ENCODE data around the gene CENPN.

The CENPN gene, protein sequence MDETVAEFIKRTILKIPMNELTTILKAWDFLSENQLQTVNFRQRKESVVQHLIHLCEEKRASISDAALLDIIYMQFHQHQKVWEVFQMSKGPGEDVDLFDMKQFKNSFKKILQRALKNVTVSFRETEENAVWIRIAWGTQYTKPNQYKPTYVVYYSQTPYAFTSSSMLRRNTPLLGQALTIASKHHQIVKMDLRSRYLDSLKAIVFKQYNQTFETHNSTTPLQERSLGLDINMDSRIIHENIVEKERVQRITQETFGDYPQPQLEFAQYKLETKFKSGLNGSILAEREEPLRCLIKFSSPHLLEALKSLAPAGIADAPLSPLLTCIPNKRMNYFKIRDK

DNA sequence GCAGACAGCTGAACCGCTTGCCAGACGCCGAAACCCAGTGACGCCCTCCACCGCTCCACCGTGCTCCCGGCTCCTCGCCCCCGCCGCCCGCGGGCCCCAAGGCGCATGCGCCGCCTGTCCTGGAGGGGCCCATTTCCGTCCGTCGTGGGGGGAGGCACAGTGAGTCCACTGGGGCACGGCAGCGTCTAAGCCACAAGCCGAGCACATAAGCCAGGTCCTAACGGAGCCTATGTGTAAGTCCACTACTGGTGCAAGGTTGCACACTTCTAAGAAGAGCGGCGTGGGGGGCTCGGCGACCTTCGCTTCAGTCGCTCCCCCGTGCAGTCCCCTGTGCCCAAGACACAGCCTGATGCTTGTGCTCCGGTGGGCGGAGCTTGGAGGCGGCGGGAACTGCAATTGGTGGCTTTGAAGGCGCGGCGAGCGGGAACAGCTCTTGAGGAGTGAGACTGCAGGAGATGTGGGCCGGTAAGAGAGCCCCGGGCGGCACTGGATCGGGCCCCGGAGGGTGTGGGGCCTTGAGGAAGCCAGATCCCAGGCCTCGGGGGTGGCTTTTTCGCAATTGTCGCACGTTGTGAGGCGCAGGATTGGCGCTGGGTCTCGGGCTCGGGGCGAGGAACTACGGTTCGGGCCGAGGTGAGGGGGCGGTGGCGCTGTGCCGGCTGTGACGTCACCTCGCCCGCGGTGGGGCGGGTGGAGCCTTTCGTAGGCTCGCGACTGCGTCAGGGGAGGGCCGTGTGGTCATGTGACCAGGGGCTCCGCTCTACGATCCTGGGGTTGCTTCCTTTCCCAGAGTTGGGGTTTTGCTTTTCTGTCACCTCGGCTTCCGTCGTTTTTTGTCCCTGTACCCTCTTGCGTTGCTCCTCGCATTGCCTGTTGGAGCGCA is at the start of gene CENPN, which contains the start of gene CMC2:
Gene CENPN (plus strand): TSS at position 402 of the 883 bp plus-strand sequence. CDS start 4,726 bp downstream, outside the sequence.
Gene CMC2 (minus strand): TSS at position 73 of the 883 bp plus-strand sequence. CDS start 9,491 bp downstream, outside the sequence.
- DNase-seq, result peak; percentile 95

DNA sequence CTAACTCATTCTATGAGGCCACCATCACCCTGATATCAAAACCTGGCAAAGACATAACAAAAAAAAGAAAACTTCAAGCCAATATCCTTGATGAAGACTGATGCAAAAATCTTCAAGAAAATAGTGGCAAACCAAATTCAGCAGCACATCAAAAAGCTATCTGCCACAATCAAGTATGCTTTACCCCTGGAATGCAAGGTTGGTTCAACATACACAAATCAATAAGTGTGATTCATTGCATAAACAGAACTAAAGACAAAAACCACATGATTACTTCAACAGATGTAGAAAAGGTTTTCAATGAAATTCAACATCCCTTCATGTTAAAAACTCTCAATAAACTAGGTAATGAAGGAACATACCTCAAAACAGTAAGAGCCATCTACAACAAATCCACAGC is 48.7 kb upstream of the CENPN start:
- no peak for DNase-seq

DNA sequence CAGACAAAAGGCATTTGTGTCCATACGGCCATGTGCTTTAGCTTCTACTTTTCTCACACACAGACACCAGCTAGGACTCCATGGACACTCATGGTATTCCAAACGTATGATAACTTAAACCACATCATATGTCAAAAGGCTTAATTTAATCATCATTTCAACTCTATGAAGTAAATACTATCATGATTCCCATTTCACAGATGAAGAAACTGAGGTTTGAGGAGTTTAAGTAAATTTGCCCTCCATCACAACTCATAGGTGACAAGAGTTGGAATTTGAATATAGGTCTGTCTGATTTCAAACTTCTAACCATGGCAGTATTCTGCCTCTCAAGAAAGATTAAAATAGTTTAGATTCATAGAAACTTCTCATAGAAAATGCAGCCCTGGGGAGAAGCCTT is 44.1 kb upstream of the CENPN start:
- no peak for DNase-seq

DNA sequence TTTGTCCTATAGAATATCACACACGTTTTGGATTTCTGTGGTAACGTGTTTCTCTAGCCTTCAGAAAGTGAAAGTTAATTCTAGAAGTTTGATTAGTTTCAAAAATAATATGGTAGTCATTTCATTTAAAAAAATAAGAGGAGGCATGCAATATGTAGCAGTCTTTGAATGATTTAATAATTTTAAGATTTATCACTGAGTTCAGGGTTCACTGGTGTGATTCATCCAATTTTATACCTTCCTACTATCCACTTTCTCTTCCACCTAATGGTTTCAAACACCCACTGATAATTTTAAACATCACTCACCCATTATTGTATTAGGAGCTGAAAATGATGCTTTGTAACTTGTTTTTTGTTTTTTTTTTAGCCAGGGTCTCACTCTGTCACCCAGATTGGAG is 42.7 kb upstream of the CENPN start:
- no peak for DNase-seq

DNA sequence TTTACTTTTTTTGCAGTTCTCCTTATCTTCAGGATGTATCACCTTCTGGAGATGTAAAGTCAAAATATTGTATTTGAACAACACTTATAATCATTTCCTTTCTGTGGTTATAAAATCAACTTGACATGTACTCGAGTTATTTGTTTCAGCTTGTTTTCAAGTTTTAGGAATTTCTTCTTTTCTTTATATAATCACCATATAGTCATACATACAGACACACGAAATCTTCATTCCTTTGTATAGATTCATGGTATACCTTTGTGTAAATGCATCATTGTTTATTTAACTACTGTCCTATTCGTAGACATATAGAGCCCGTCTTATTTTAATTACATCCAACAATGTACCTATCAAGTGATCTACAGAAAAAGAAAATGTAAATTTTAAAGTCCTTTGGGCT is 40.4 kb upstream of the CENPN start:
- DNase-seq, result no peak

DNA sequence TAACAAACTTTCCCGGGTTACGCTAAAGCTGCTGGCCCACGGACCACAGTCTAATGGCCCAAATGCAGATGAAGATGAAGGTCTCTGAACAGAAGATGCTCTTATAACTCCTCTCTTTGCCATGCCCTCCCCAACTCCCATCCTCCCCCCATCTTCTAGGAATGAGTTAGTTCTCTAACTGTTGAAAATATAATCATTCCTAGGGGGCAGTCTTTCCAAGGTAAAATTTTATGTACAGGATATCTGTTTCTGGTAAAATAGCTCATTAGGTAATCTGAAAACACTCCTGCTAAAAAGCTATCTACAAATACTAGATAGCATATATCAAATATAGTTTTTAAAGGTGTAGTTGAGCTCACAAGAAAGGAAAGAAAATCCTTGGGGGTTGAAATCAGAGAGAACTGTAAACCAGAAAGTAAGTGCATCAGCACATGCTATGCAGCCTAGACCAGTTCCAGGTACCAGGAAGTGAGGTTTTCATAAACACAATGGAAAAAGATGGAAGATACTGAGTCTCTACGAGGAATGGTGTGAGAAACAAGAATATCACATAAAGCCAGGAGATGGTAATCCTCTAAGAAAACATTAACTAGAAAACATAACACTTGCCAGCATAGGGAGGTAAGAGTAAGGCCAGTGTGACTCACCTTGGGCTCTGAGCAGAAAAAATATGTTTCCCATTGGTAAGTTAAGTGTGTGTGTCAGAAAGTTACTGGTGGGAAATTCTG is 38.5 kb upstream of the CENPN start:
- no peak for DNase-seq

DNA sequence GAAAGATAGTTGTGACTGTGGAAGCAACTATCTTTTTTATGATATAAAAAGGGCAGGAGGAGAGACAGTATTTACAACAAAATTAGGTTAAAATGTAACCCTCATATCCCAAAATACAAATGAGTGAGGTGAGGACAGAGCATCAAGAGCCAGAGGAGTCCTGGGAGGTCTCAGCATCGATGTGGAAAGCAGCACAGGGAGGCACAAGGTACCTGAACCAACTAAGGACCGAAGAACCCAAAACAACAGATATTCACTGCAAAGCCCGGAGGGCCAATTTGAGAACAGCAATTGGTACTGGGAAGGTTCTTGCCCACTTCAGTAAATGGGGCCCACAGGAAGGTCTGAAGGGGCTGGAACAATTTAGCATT is 37.9 kb upstream of the CENPN start:
- DNase-seq, result no peak

DNA sequence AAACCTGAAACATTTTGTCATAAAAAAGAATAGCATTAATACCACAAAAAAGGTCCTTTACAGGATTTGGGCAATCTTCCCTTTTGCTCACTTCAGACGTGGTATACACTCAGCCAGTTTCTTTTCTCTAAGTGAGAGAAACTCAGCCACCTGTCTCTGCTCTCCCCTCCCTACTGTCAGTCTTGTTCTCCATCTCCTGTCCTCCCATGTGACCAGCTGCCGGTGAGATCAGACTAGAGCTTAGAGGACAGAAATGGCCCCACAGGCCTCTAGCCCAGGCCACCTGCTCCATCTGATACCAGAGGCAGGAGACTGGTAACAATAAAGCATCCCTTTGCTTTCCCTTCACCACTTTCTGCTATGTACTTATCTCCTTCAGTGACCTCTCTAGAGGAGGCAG is 35.2 kb upstream of the CENPN start:
- DNase-seq, result no peak

DNA sequence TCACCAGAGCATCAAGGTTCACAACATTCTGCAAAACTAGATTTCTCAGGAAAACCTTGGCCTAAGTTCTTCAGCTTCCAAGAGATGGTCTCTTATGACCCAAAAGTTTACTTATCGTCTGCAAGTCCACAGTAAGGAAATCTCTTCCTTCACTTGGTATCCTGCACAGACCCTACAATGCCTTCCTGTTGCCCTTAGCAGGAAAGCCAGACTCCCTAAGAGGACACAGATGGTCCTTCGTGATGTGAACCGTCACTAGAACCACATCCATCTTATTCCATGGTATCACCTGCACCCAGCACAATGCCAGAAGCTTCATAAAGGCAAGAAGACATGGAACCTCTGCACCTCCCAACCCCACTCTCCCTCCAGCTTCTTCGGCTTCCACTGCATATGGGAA is 34.4 kb upstream of the CENPN start:
- no peak for DNase-seq

DNA sequence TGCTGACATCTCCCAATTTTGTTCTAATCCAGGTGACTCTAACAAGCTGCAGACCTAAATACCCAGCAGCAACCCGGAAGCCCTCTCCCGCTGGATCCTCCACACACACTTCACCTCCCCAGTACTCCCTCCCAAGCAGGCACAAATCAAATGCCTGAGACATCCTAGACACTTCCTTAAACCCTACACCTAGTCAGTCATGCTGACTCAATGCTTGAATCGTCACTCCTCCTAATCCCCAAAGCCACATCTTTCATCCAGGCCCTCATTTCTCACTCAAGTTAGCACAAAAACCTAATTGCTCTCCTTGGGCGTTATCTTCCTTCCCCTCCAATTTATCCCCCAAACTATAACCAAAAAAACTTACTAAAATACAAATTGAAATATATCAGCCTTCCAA is 33.0 kb upstream of the CENPN start:
- DNase-seq, result no peak

DNA sequence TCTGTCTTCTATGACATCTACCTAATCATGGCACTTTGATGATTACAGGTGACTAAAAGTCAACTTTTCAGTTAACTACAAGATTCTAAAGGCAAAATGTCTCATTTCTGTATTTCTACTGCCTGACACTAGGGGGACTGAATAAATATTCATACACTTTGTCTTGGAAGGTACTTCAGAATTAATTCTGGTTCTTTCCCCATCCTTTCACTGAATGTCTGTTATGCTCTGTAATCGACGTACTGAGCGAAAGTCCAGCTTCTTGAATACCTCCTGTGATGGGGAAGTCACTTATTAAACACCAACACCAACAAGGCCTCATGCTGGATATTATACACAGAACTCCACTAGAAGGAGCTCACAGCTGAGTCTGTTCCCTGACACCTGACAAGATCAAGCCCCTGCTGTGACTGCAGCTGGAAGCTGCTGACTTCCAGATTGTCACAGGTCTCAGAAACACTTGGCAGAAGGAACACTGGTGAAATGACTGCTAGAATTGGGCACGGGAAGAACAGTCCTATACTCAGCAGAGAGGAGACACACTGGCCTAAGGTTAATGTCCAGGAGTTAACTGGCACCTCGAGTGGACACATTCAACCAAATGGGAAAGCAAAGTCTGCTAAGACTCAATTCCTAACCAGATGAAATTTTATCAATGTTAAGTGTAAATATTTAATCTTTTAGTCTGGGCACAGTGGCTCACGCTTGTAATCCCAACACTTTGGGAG is 32.2 kb upstream of the CENPN start:
- DNase-seq, result no peak

DNA sequence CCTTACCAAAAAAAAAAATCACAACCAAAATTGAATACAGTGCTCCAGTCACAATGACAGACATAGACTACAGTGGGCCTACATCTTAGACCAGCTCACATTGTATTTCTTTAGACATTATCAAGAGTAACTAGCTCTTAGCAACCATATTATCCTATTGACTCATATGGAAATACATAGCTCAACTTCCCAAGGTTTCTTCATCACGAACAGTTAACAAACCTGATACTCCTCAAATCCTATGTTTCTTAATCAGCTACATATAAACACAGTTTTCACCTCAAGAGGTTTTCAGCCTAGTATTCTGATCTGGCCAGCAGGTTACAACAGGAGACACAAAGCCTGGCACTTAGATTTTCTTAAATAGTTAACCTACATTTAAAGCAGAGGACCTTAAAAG is 30.1 kb upstream of the CENPN start:
- DNase-seq, result no peak

DNA sequence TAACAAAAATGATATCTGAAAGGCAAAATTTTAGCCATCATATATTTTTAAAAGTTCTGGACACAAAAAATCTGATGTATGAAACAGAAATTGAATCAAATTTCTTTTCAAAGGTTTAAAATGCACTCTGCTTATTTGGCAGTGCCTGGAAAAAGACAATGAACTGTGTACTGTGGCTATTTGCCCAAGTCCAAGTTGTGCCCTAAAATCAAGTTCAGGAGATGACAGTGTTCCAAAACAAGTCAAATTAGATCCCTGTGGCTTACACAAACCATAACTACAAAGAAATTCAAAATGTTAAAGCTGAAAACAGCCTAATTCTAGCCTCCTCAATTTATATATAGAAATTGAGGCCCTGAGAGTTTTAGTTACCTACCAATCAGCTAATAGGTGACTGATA is 25.9 kb upstream of the CENPN start:
- DNase-seq, result no peak

DNA sequence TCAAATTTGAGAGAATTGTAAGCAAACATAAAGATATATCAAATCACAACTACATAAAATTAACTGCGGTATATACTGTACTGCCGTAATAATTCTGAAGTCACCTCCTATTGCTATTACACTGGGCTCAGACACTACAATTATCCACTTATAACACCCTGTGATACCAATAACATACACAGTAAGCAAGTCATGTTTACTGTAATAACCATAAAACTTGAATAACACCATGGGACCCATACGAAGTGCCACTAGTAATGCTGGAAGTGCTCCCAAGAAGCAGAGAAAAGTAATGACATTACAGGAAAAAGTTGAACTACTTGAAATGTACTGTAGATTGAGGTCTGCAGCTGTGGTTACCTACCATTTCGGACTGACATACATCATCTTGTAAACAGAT is 24.4 kb upstream of the CENPN start:
- no peak for DNase-seq

DNA sequence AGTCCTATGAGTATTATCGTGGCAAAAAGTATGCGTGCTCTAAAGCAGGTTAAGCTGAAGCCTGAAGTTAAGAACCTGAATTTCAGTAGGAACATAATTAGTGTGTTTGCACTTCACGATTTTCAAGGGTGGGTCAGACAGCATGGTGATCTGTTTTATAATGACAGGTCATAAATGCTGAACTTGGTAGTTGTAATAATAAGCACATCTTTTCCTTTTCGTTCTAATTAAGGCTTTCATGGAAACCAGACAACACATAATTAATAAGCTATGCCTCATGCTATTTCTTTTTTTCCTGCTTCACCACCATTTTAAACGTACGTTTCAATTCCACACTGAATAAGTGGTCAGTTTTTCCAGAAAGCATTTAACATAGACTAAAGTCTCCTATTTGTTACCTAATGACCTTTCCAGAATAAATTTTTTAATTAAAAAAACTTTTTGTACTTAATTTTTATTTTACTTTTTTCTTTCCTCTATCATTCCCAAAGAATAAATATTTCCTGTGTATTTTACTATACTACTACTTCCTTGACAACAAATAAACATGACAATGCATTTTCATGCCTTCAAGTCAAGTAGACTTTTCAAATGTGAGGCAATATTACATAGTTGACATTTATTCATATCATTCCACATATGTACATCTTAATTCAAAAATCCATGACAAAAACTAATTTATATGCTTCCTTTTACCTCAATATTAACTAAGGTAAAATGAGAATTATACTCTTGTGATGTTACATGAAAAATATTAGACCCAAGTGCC is 22.7 kb upstream of the CENPN start:
- no peak for DNase-seq

DNA sequence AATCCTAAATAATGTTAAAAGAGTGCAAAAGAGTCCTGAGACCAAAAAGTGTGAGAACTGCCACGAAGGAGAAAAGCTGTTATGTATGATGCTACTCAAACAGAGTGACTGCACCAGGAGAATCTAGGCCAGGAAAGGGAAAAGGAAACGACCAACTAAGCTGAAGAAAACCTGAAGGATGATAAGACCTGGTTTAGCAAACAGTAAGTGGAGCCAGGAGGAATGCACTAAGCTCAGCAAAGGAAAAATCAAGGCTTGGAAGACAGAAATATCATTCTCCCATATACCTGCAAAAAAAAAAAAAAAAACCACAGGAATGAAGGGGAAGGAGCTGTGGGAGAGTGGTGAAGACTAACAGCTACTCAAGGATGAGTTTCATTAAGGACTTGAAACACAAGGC is 21.4 kb upstream of the CENPN start:
- DNase-seq, result no peak

DNA sequence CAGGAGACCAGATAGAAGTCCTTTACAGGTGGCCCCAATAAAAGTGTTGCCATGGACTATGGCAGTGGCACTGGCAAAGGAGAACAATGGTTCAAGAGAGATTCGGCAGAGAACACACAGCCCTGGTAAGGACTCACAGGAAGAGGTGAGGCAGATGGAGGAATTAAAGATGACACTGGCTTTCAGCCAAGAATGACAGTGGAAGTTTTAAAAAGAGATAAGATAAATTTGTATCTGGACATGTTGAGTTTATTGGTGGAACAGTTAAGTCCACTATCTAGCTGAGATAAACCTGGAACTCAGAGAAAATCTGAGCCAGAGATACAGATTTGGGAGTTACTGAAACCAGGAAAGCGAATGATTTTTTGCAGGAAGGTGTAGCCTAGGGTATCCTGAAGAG is 20.5 kb upstream of the CENPN start:
- no peak for DNase-seq

DNA sequence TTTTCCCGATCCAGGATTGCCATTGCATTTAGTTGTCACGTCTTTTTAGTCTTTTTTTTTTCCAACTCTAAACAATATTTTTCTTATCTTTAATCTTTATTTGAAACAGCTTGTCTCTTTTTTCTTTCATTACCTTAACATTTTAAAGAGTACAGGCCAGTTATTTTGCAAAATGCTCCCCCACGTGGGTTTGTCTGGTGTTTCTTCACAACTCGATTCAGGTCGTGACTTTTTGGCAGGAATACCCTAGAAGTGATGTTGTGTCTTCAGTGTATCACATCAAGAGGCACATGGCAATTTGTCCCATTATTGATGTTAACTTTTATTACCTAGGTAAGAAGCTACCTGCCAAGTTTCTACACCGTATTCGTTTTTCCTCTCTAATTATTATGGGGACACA is 18.3 kb upstream of the CENPN start:
- no peak for DNase-seq

DNA sequence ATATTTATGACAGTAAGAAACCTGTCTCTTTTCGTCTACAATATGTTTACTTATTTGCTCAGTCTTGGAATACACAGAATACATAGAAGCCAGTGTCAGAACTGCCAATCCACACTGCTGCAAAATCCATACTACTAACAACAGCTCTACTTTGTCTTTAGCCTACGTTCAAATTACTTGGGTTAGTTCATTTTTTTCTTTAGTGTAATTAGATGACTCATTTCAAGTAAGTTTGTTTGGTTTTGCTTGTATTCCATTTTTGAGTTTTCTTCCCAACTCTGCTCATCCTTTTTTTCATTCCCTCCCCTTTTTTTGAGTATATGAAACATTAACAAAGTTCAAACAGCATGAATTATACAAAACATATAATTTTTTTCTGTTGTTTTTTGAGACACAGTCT is 17.2 kb upstream of the CENPN start:
- DNase-seq, result no peak

DNA sequence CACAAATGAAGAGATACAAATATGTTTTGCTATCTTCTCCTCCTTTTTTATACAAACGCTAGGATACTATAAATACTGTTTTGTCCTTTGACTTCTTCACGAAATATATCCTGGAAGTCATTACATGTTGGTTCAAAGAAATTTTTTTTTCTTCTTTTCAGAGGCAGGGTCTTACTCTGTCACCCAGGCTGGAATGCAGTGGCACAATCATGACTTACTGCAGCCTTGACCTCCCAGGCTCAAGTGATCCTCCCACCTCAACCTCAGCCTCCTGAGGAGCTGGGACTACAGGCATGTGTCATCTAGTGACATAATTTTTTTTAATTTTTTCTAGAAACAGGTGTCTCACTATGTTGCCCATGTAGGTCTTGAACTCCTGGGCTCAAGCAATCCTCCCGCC is 16.4 kb upstream of the CENPN start:
- DNase-seq, result no peak

DNA sequence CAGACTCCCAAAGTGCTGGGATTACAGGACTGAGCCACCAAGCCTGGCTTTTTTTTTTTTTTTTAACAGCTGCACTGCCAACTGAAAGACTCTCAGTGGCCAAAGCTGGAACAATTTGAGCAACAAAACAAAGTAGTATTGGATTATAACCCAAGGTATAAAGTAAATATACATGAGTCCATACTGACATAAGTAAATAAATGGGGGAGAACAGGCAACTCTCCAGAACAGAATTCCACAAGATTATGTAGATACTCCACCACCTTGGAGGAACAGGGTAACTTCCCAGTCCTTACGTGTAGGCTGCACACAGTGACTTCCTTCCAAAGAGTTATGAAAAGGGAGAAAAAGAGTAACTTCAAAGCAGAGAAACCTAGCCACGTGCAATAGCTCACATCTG is 16.0 kb upstream of the CENPN start:
- DNase-seq, result no peak

DNA sequence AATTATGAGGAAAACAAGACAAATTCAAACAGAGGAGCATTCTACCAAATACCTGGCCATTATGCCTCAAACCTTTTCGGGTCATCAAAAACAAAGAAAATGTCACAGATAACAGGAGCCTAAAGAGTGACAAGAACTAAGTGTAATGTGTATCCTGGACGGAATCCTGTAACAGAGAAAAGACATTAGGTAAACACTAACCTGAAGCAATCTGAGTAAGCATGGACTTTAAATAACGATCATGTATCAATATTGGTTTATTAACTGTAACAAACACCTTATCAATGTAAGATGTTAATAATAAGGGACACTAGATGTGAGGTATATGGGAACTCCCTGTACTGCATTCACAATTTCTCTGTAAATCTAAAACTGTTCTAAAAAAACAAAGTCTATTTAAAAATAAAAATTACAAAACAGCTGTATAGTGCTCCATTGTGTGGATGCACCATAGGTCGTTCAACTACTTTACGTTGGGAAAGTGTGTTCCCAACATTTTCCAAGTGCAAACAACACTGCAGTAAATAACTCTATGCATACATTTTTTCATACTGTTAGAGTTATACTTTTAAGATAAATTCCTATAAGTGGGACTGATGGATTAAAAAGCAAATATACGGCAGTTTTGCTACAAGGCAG is 15.1 kb upstream of the CENPN start:
- no peak for DNase-seq
